Measurements from ENCODE around the gene ZG16.
A peak's percentile ranks its signal among the peaks of the same experiment; 100 is the strongest.
"Not testable (repeated sequence)": the region's sequence is repeated elsewhere in the genome, so short reads cannot be mapped to it uniquely, and the experiment has no call there.

Gene ZG16, protein sequence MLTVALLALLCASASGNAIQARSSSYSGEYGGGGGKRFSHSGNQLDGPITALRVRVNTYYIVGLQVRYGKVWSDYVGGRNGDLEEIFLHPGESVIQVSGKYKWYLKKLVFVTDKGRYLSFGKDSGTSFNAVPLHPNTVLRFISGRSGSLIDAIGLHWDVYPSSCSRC

DNA sequence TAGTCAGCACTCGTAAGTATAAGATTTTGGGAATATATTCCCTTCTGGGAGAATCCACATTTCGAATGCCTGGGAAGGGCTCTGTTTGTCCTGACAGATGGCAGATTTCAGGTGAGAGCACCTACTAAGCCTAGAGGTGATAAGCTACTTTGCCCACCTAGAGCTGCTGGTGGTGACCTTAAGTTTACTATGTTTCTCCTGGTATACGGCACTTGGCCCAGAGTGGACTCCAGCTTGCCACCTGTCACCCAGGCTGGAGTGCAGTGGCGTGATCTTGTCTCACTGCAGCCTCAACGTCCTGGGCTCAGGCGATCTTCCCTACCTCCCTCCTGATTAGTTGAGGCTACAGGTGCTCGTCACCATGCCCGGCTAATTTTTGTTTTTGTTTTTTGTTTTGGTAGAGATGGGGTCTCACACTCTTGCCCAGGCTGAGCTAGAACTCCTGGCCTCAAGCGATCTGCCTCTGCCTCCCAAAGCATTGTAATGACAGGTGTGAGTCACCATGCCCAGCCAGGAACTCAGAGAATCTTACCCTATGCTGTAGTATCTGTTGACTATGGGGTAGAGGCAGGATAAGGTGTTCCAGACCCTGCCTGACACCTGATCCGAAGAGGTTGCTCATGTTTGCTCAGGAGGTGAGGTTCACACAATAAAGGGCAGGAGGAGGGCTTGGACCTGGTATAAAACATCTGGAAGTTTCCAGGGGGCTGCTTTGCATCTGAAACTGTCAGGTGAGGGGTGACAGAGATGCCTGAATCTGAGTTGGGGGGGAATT lies at the start of gene ZG16:
Gene ZG16, plus strand, starts transcription at position 681 of the 775 bp plus-strand sequence. CDS start 1,011 bp downstream, outside the sequence.
- Mint-ChIP-seq H3K9me3 (no peaks in the 10 kb centered on the region), H3K4me1 (peaks cover 0 to 2% of the 10 kb centered on the region in 2 donors), H3K36me3 (no peaks in the 10 kb centered on the region), H3K27me3 (peaks cover 0 to 5% of the 10 kb centered on the region in 2 donors), H3K27ac (no peak within 1 kb of the TSS), H3K4me3 (no peak within 1 kb of the TSS)
- ATAC-seq (replicated peaks): no peak
- DNase-seq: no peak

DNA sequence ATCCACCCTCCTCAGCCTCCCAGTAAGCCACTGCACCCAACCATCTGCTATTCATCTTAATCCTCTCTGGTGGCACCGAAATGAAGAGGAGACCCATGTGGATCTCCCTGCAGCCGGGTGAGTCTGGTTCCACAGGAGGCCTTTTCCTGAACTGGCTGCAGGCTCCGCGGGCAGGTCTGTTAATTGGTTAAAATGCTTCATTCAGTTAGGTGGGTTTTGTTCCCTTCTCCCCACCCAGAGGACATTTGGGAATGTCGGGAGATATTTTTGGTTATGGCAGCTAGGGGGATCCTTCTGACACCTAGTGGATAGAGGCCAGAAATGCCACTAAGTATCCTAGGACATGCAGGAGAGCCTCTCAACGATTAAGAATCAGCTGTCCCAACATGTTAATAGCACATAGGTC lies 48.9 kb upstream of the ZG16 start:
- H3K4me3 Mint-ChIP-seq: no peak overlapping the region
- ATAC-seq (replicated peaks): no peak
- H3K4me1 Mint-ChIP-seq: peaks cover 7 to 18% of the 10 kb centered on the region in 2 donors
- peaks cover 2 to 4% of the 10 kb centered on the region in 2 donors for H3K36me3 Mint-ChIP-seq
- peaks cover 4% of the 10 kb centered on the region in 2 donors for H3K9me3 Mint-ChIP-seq
- H3K27ac Mint-ChIP-seq: no peak overlapping the region
- H3K27me3 Mint-ChIP-seq: no peaks in the 10 kb centered on the region
- DNase-seq: no peak

DNA sequence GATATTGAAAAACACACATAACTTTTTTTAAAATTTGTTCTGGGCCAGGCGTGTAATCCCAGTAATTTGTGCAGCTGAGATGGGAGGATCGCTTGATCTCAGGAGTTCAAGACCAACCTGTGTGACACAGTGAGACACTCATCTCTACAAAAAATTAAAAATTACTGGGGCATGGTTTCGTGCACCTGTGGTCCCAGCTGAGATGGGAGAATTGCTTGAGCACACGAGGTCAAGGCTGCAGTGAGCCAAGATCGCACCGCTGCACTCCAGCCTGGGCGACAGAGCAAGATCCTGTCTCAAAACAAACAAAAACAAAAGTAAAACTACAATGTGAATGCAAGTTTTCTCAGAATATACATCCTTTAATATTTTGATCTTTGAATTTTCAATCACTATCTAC lies 47.4 kb upstream of the ZG16 start:
- ATAC-seq (replicated peaks) (peak; percentile 34 to 44), DNase-seq (no peak)
- Mint-ChIP-seq H3K4me3 (no peak overlapping the region), H3K9me3 (peaks cover 4% of the 10 kb centered on the region in 2 donors), H3K27ac (no peak overlapping the region), H3K4me1 (peaks cover 10 to 19% of the 10 kb centered on the region in 2 donors), H3K36me3 (peaks cover 2 to 4% of the 10 kb centered on the region in 2 donors), H3K27me3 (no peaks in the 10 kb centered on the region)

DNA sequence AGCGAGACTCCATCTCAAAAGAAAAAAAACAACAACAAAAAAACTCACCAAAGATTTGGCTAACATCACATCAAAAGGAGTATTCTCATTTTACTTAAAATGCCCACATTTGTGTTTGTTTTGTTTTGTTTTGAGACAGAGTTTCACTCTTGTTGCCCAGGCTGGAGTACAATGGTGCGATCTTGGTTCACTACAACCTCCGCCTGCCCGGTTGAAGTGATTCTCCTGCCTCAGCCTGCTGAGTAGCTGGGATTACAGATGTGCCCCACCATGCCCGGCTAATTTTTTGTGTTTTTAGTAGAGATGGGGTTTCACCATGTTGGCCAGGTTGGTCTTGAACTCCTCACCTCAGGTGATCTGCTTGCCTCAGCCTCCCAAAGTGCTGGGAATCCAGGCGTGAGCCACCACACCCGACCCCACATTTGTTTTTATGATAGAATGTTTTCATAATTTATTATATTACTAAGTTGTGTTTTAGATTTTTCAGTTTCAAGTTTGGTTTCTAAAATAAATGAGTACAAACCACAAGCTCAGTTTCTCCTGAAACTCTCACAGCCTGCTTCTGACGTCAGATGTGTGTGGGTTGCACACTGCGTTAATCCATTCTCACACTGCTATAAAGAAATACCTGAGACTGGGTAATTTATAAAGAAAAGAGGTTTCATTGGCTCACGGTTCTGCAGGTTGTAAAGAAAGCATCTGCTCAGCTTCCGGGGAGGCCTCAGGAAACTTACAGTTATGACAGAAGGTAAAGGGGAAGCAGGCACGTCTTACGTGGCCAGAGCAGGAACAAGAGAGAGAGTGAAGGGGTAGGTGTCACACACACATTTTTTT lies 46.1 kb upstream of the ZG16 start:
- H3K27me3 Mint-ChIP-seq, H3K36me3 Mint-ChIP-seq, H3K9me3 Mint-ChIP-seq, DNase-seq: not testable (repeated sequence)
- peak; percentile 84 to 85 for ATAC-seq (replicated peaks)
- H3K27ac Mint-ChIP-seq: peak overlapping the region; percentile 82
- peaks cover 12 to 32% of the 10 kb centered on the region in 2 donors for H3K4me1 Mint-ChIP-seq
- H3K4me3 Mint-ChIP-seq: peak overlapping the region in 1 of 2 donors; percentile 31

DNA sequence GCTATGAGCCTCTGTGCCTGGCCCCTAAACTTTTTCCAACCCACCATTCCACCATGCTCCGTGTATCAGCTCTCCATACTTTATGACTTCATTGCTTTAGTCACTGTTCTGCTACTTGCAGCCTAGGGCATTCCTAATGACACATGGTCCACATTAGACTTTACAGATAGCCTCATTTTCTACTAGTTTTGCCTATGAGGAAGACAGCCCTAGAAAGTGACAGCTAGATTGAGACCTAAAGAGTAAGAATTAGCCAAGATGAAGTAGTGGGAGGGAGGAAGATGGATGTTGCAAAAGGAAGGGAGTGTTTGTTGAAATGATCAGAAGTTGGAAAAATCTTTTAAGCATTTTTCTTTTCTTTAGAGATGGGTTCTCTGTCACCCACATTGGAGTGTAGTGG lies 43.3 kb upstream of the ZG16 start:
- no peak for ATAC-seq (replicated peaks)
- Mint-ChIP-seq H3K4me1 (peaks cover 30 to 60% of the 10 kb centered on the region in 2 donors), H3K36me3 (peaks cover 3 to 4% of the 10 kb centered on the region in 2 donors), H3K27ac (no peak overlapping the region), H3K27me3 (no peaks in the 10 kb centered on the region), H3K4me3 (no peak overlapping the region), H3K9me3 (peaks cover 4% of the 10 kb centered on the region in 2 donors)
- DNase-seq: no peak

DNA sequence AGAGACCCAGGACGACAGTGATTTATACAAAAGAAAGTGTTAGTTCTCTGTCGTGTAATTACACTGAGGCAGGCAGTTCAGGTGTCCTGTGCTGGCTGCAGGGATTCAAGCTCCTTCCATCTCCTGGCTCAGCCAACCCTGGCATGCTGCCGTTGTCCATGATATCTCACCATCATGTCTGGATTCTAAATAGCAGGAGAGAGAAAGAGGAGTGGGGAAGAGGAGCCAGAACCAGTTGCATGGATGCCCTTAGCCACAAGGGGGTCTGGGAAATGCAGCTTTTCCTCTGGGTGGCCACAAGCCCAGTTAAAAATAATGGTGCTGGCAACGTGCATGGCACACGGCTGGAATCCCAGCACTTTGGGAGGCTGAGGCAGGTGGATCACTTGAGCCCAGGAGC lies 41.9 kb upstream of the ZG16 start:
- no peak overlapping the region for H3K4me3 Mint-ChIP-seq
- peaks cover 4 to 7% of the 10 kb centered on the region in 2 donors for H3K9me3 Mint-ChIP-seq
- DNase-seq: no peak
- H3K27ac Mint-ChIP-seq: peak overlapping the region; percentile 37
- ATAC-seq (replicated peaks): no peak
- H3K36me3 Mint-ChIP-seq: peaks cover 3 to 4% of the 10 kb centered on the region in 2 donors
- H3K4me1 Mint-ChIP-seq: peaks cover 37 to 69% of the 10 kb centered on the region in 2 donors
- H3K27me3 Mint-ChIP-seq: no peaks in the 10 kb centered on the region

DNA sequence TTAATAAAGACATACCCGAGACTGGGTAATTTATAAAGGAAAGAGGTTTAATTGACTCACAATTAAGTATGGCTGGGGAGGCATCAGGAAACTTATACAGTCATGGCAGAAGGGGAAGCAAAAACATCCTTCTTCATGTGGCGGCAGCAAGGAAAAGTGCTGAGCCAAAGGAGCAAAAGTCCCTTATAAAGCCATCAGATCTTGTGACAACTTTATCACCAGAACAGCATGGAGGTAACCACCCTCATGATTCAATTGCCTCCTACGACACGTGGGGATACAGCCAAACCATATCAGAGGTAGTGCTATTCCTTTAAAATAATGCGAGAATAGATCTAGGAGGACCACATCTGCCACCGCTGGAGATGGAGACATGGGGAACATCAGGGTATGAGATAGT lies 41.3 kb upstream of the ZG16 start:
- peaks cover 4 to 7% of the 10 kb centered on the region in 2 donors for H3K9me3 Mint-ChIP-seq
- peaks cover 40 to 70% of the 10 kb centered on the region in 2 donors for H3K4me1 Mint-ChIP-seq
- no peak for ATAC-seq (replicated peaks)
- H3K36me3 Mint-ChIP-seq: peaks cover 6 to 8% of the 10 kb centered on the region in 2 donors
- DNase-seq: no peak
- no peaks in the 10 kb centered on the region for H3K27me3 Mint-ChIP-seq
- no peak overlapping the region for H3K4me3 Mint-ChIP-seq
- no peak overlapping the region for H3K27ac Mint-ChIP-seq

DNA sequence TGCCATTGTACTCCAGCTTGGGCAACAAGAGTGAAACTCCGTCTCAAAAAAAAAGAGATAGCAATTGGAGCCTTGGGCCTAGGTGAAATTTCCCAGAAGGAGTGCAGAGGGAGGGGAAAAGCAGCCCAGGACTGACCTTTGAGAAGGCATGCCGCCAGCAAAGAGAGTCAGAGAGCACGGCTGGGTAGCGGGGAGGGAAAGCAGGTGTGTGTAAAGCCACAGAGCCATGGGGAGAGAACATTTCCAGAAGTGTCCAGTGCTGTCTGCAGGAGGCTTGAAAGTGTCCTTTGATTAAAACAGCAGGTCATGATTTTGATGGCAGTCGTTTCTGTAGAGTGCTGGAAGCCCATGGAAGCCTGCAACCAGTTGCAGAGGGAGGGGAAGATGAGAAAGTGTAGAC lies 40.3 kb upstream of the ZG16 start:
- ATAC-seq (replicated peaks): no peak

DNA sequence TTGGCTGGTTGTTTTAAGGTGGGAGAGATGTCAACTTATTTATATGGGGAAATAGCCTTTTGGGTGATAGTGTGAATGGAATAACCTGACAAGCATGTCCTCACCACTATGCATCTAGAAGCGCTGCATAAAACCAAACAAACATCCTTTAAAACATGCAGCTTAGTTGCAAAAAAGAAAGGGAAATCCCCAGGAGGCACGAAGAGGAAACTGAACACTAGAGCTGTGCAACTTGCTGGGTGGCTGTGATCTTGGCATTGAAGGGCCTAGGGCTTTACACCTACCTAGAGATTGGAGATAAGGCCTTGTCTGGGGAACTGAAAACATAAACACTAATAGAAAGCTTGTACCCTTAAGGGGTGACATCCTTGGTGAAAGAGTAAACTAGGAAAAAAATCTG lies 39.5 kb upstream of the ZG16 start:
- ATAC-seq (replicated peaks) (peak; percentile 96 to 97), DNase-seq (peak; percentile 41)
- Mint-ChIP-seq H3K4me1 (peaks cover 43 to 70% of the 10 kb centered on the region in 2 donors), H3K4me3 (no peak overlapping the region), H3K27ac (peak overlapping the region; percentile 2), H3K36me3 (peaks cover 11 to 13% of the 10 kb centered on the region in 2 donors), H3K9me3 (peaks cover 0 to 3% of the 10 kb centered on the region in 2 donors), H3K27me3 (no peaks in the 10 kb centered on the region)

More for the DNA sequence above, 40.3 kb upstream of the ZG16 start:
- no peak for DNase-seq
- Mint-ChIP-seq H3K9me3 (peaks cover 0 to 5% of the 10 kb centered on the region in 2 donors), H3K36me3 (peaks cover 7 to 9% of the 10 kb centered on the region in 2 donors), H3K27me3 (no peaks in the 10 kb centered on the region), H3K4me1 (peaks cover 40 to 66% of the 10 kb centered on the region in 2 donors), H3K27ac (peak overlapping the region; percentile 56), H3K4me3 (peak overlapping the region in 1 of 2 donors; percentile 46)

DNA sequence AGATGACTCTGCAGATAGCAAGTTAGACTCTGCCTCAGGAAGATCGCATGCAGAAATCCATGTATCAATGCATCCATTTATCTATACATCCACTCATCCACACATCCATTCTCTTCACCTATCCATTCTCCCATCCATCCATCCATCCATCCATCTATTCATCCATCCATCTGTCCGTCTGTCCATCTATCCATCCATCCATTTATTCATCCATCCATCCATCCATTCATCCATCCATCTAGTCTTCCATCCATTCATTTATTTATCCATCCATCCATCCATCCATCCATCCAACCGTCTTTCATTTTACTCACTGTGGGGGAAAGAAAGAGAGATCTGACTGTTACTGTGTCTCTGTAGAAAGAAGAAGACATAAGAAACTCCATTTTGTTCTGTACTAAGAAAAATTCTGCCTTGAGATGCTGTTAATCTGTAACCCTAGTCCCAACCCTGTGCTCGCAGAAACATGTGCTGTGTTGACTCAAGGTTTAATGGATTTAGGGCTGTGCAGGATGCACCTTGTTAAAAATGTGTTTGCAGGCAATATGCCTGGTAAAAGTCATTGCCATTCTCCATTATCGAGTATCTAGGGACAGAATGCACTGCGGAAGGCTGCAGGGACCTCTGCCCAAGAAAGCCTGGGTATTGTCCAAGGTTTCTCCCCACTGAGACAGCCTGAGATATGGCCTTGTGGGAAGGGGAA lies 38.0 kb upstream of the ZG16 start:
- H3K9me3 Mint-ChIP-seq; H3K4me3 Mint-ChIP-seq; ATAC-seq (replicated peaks); H3K27me3 Mint-ChIP-seq; DNase-seq: not testable (repeated sequence)
- Mint-ChIP-seq H3K36me3 (peaks cover 15 to 19% of the 10 kb centered on the region in 2 donors), H3K4me1 (peaks cover 49 to 84% of the 10 kb centered on the region in 2 donors), H3K27ac (peak overlapping the region; percentile 45)

DNA sequence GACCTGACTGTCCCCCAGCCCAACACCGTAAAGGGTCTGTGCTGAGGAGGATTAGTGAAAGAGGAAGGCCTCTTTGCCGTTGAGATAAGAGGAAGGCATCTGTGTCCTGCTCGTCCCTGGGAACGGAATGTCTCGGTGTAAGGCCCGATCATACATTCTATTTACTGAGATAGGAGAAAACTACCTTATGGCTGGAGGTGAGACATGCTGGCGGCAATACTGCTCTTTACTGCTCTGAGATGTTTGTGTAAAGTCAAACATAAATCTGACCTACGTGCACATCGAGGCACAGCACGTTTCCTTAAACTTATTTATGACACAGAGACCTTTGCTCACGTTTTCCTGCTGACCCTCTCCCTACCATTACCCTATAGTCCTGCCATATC lies 37.4 kb upstream of the ZG16 start:
- H3K9me3 Mint-ChIP-seq; H3K27me3 Mint-ChIP-seq; ATAC-seq (replicated peaks); H3K4me3 Mint-ChIP-seq; DNase-seq: not testable (repeated sequence)
- peaks cover 51 to 89% of the 10 kb centered on the region in 2 donors for H3K4me1 Mint-ChIP-seq
- peak overlapping the region; percentile 45 for H3K27ac Mint-ChIP-seq
- peaks cover 15 to 19% of the 10 kb centered on the region in 2 donors for H3K36me3 Mint-ChIP-seq

DNA sequence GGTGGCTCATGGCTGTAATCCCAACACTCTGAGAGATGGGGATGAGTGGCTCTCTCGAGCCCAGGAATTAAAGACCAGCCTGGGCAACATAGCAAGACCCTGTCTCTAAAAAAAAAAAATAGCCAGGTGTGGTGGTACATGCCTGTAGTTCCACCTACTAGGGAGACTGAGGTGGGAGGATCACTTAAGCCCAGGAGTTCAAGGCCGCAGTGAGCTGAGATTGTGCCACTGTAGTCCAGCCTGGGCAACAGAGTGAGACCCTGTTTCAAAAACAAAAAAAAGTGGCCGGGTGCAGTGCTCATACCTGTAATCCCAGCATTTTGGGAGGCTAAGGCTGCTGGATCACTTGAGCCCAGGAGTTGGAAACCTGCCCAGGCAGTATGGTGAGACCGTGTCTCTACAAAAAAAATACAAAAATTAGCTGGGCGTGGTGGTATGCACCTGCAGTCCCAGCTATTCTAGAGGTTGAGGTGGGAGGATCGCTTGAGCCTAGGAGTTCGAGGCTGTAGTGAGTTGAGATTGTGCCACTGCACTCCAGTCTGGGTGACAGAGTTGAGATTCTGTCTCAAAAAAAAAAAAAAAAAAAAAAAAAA lies 35.3 kb upstream of the ZG16 start:
- Mint-ChIP-seq H3K4me1 (peaks cover 57 to 85% of the 10 kb centered on the region in 2 donors), H3K27ac (no peak overlapping the region), H3K4me3 (no peak overlapping the region), H3K36me3 (peaks cover 17 to 20% of the 10 kb centered on the region in 2 donors), H3K27me3 (no peaks in the 10 kb centered on the region), H3K9me3 (peaks cover 0 to 3% of the 10 kb centered on the region in 2 donors)
- ATAC-seq (replicated peaks) (no peak), DNase-seq (no peak)

DNA sequence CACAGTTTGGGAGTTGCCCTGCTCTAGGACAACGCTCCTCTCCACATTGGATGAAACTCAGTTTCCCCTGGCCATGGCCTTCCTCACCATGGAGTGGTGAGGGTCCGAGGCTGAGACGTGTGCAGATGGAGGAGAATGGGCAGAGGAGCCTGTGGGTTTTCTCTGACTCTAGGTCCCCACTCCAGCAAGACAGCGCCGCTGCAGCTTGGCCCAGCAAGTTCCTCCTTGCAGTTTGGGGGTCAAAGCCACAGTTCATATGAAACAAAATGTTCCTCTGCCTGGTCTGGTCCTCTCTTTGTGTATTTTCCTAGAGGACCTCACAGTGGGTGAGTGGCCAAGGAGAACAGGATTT lies 34.6 kb upstream of the ZG16 start:
- Mint-ChIP-seq H3K9me3 (peaks cover 0 to 3% of the 10 kb centered on the region in 2 donors), H3K36me3 (peaks cover 17 to 23% of the 10 kb centered on the region in 2 donors), H3K27me3 (no peaks in the 10 kb centered on the region), H3K4me1 (peaks cover 50 to 78% of the 10 kb centered on the region in 2 donors), H3K27ac (peak overlapping the region; percentile 62), H3K4me3 (peak overlapping the region in 1 of 2 donors; percentile 19)
- ATAC-seq (replicated peaks) (no peak), DNase-seq (no peak)
